ELR (cell line): Measurements from ENCODE around the gene TULP4.
"Not testable (repeated sequence)": the region's sequence is repeated elsewhere in the genome, so short reads cannot be mapped to it uniquely, and the experiment has no call there.

ENCODE experiments used
- DNase-seq: peaks from one replicate; pipeline ENCODE4 v3.0.0-alpha.2; 2015; ENCODE audit warnings: low read depth

TULP4 gene

GRCh38 chr6:158295976-158296853, 16.1 kb upstream of the TULP4 start:
- DNase-seq: not testable (repeated sequence)

DNA sequence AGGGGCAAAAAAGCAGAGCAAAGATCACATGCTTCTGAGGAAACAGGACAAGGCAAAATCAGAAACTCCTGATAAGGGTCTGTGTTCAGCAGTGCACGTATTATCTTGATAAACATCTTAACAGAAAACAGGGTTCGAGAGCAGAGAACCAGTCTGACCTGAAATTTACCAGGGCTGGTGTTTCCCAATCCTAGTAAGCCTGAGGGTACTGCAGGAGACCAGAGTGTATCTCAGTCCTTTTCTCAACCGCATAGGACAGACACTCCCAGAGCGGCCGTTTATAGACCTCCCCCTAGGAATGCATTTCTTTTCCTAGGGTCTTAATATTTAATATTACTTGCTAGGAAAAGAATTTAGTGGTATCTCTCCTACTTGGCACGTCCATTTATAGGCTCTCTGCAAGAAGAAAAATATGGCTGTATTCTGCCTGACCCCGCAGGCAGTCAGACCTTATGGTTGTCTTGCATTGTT, 15.4 kb upstream of the TULP4 start:
- DNase-seq: not testable (repeated sequence)

DNA sequence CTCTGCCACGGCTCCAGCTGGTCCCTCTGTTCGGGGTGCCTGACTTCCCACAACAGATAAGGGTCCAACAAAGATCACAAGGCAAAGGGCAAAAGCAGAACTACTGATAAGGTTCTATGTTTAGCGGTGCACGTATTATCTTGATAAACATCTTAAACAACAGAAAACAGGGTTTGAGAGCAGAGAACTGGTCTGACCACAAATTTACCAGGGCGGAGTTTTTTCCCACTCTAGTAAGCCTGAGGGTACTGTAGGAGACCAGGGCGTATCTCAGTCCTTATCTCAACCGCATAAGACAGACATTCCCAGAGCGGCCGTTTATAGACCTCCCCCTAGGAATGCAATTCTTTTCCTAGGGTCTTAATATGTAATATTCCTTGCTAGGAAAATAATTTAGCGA, 14.6 kb upstream of the TULP4 start:
- DNase-seq: not testable (repeated sequence)

GRCh38 chr6:158300306-158301143, 11.7 kb upstream of the TULP4 start:
- DNase-seq: peak; percentile 50

DNA sequence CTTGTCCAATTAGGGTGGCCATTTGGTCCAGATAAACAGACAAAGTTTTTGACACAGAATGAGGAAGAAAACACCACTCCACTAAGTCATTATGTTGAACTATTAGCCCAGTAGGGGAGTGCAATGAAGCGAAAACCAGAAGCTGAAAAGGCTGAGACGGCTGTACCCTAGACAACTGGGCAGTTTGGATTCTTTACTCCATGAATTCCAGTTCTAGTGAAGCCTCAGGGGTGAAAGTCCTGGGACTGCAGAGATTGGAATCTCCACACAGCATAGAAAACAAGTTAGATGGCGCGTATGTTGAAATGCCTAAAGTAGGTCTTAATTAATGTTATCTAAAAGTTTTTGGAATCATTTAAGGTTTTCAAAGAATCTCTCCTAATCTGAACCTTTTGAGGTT, 10.7 kb upstream of the TULP4 start:
- DNase-seq: not testable (repeated sequence)

GRCh38 chr6:158302195-158302796, 10.0 kb upstream of the TULP4 start:
- not testable (repeated sequence) for DNase-seq

GRCh38 chr6:158303210-158303731, 9.0 kb upstream of the TULP4 start:
- no peak for DNase-seq

- DNase-seq: no peak
Observed at GRCh38 chr6:158304254-158304653, 8.0 kb upstream of the TULP4 start.

- DNase-seq: no peak
Observed at GRCh38 chr6:158309814-158310213, 2.5 kb upstream of the TULP4 start.

- DNase-seq: no peak
Observed at GRCh38 chr6:158311193-158311592, 1.1 kb upstream of the TULP4 start.

DNA sequence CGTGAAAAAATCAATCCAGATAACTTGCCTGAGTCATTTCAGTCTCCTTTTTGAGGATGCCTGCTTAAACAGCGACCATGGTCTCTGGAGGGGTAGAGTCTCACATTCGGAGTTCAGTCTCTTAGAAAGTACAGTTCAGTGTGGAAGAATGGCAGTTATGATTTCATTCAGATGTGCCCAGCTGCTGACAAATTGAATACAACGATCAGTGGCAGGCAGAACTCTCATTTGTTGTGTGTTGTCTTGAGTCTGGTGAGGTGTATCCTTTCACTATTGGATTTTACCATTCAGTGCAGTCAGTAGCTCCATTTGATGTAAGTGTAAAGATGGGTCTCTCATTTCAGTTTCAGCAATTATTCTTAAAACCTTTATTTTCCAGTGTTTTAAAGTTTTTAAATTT, 639 bp upstream of the TULP4 start:
- DNase-seq: no peak

GRCh38 chr6:158312672-158313397, 570 bp downstream of the TULP4 start:
- no peak for DNase-seq

- DNase-seq: no peak
Observed at GRCh38 chr6:158313989-158314388, 1.7 kb downstream of the TULP4 start.

DNA sequence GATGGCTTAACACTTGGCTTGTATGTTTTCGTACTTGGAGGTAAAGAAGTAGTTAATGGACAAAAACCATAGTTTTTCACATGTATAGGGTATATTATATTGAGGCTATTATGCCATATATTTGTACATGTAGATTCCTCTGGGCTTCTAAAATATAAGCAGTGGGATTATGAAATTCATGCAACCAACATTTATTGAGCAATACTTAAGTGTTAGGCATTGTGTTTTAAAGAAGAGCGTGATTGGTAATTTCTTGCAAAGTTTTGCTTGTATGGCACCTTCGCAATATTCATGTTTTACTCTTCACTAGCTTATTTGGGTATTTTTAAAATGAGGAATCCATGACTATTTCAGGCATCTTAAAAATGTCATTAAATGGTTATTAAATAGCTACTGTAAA, 2.5 kb downstream of the TULP4 start:
- DNase-seq: no peak

DNA sequence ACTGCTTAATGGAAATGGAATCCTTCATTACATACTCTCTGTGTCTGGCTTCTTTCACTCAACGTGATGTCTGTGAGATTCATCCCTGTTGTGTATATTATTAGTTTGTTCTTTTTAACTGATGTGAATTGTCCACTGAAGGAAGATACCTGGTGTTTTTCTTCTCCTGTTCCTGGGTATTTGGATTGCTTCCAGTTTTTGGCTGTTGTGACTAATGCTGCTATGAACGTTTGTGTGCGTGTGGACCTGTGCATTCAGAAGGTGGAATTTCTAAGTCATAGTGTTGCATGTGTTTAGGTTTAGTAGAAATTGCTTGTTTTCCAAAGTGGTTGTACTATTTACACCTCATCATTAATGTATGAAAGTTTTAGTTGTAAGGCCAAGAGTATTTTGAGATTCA, 3.8 kb downstream of the TULP4 start:
- peak; percentile 38 for DNase-seq

- peak; percentile 55 for DNase-seq
Observed at GRCh38 chr6:158321960-158322359, 9.7 kb downstream of the TULP4 start.

- no peak for DNase-seq
Observed at GRCh38 chr6:158322400-158322723, 10.1 kb downstream of the TULP4 start.

- peak; percentile 71 for DNase-seq
Observed at GRCh38 chr6:158322724-158323560, 10.7 kb downstream of the TULP4 start.

DNA sequence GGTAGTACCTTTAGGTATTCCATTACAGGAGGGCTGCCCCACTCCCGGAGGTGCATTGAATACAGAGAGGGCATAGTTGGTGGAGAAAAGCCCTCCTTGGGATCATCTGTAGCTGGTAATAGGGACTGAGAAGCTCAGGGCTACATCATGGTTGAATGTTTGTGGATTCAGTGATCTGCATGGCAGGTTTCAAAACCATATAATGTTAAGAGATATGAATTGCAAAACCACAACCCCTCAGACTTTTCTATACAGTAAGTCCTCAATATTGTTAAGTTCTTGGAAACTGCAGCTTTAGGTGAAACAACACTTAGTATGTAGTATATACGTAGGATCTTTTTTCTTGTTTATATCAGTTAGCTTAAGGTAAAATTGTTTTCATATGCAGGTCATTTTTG, 11.3 kb downstream of the TULP4 start:
- peak; percentile 3 for DNase-seq

DNA sequence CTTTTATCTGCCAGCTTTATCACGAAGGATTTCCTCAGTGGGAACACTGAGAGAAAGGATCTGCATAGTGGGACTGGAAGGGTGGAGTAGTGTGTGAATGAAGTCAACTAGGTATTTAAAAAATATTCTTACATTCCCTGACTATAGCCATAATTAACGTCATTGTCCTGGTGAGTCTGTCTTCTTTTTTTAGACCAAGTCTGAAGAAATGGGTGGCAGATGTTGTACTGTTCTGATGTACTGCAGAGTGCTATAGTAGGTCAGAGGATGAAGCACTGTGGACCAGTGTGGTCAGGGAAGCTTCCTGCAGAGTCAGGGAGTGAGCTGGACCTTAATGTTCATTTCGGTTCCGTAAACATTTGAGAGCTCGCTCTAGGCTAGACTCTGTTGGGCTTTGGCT, 11.9 kb downstream of the TULP4 start:
- no peak for DNase-seq

DNA sequence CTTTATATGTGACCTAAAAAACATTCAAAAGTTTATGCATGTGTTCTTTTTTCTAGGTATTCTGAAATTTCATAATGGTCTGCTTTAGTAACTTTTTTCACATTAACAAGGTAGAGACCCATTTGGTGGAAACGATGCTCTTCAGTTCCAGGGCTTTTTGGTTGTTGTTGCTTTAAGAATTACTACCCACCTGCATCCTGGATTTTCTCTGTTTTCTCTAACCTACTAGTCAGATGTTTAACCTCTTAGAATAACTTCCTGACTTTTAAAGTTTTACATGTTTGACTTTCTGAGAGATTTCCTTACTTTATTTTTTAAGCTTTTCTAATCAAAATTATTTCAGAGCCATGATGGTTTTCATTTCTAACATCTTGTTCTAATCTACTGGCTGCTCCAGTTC, 14.9 kb downstream of the TULP4 start:
- no peak for DNase-seq
